ENCODE results near the gene PARN.

- TF ChIP-seq EZH2phosphoT487 (IDR thresholded peaks at IDR 0.05; ENCODE audit: insufficient read depth, low read depth) (no peak), EZH2 (IDR thresholded peaks at IDR 0.05; ENCODE audit: insufficient read depth, poor library complexity, severe bottlenecking) (no peak)
Observed at GRCh38 chr16:14527411-14528044, 102.5 kb downstream of the PARN start.
